ENCODE results near the gene PRM1. TPM values are rescaled to one million over a fixed set of nuclear protein-coding genes. Genes with fewer than 3 reads are reported as not detected.

The PRM1 gene
- total RNA-seq, 1 experiment from 2014 or later: not detected

GRCh38 chr16:11264155-11264832 lies 16.8 kb downstream of the PRM1 start:
- H3K36me3 ChIP-seq (ENCODE audit: low read depth): no peaks in the 10 kb centered on the region
- H3K9me3 ChIP-seq (ENCODE audit: insufficient read depth, low read depth): no peaks in the 10 kb centered on the region
- no peaks in the 10 kb centered on the region; the same call in 1 of the 2 replicates for H3F3A ChIP-seq (ENCODE audit: insufficient read depth, low read depth)
- no TSS peak for BruUV-seq (replicated peaks)
- no peak overlapping the region for H2AFZ ChIP-seq
- no peak overlapping the region for H3K4me2 ChIP-seq
- no peaks in the 10 kb centered on the region for H4K20me1 ChIP-seq (ENCODE audit: insufficient read depth)
- H3K27me3 ChIP-seq (ENCODE audit: insufficient read depth, low read depth): no peaks in the 10 kb centered on the region
- POLR2A ChIA-PET (ENCODE audit: unreplicated experiment): no interaction called here
- H3K79me2 ChIP-seq (ENCODE audit: low read depth): no peaks in the 10 kb centered on the region
- intact Hi-C loops (cut with micrococcal nuclease; ENCODE audit: unreplicated experiment): no loop called here
- no peaks in the 10 kb centered on the region for H3K9me2 ChIP-seq (ENCODE audit: insufficient read depth)
- CTCF ChIA-PET: no interaction called here
- no peak overlapping the region for H3K4me3 ChIP-seq
- DNase-seq: no peak
- H3K27ac ChIP-seq: no peak overlapping the region
- no peaks in the 10 kb centered on the region for H3K4me1 ChIP-seq (replicated peaks; ENCODE audit: insufficient read depth)
- TF ChIP-seq, protein P1, sequence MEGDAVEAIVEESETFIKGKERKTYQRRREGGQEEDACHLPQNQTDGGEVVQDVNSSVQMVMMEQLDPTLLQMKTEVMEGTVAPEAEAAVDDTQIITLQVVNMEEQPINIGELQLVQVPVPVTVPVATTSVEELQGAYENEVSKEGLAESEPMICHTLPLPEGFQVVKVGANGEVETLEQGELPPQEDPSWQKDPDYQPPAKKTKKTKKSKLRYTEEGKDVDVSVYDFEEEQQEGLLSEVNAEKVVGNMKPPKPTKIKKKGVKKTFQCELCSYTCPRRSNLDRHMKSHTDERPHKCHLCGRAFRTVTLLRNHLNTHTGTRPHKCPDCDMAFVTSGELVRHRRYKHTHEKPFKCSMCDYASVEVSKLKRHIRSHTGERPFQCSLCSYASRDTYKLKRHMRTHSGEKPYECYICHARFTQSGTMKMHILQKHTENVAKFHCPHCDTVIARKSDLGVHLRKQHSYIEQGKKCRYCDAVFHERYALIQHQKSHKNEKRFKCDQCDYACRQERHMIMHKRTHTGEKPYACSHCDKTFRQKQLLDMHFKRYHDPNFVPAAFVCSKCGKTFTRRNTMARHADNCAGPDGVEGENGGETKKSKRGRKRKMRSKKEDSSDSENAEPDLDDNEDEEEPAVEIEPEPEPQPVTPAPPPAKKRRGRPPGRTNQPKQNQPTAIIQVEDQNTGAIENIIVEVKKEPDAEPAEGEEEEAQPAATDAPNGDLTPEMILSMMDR (conservative IDR thresholded peaks at IDR 0.05): no peak
- no peak for TF ChIP-seq EZH2 (IDR thresholded peaks at IDR 0.05; ENCODE audit: low read depth)

DNA sequence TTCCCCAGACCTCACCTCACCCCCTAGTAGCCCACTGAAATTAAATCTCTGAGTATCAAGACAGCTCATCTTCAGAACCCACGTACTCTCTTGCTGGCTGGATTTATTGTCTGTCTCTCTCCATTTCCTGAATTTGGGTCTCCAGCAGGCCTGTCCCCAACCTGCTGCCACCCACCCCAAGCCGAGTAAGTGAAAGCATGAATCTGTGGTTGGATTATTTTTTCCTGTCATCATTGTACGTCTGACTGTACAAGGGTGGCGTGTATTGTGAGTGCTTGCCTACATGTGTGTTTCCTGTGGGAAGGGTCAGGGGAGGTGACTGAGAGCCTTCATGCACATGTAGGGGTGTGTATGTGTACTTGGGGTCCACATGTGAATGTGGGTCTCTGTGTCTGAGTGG lies 17.4 kb downstream of the PRM1 start:
- no peak for DNase-seq
- Histone ChIP-seq H3K9me2 (ENCODE audit: insufficient read depth) (no peaks in the 10 kb centered on the region), H3K4me2 (no peak overlapping the region), H3K9me3 (ENCODE audit: insufficient read depth, low read depth) (no peaks in the 10 kb centered on the region), H3F3A (ENCODE audit: insufficient read depth, low read depth) (no peaks in the 10 kb centered on the region; the same call in 1 of the 2 replicates), H2AFZ (no peak overlapping the region), H3K4me3 (no peak overlapping the region), H4K20me1 (ENCODE audit: insufficient read depth) (no peaks in the 10 kb centered on the region), H3K27ac (no peak overlapping the region), H3K36me3 (ENCODE audit: low read depth) (no peaks in the 10 kb centered on the region), H3K79me2 (ENCODE audit: low read depth) (no peaks in the 10 kb centered on the region), H3K27me3 (ENCODE audit: insufficient read depth, low read depth) (no peaks in the 10 kb centered on the region), H3K4me1 (replicated peaks; ENCODE audit: insufficient read depth) (no peaks in the 10 kb centered on the region)
- TF ChIP-seq, protein P1 (conservative IDR thresholded peaks at IDR 0.05): no peak
- TF ChIP-seq EZH2 (IDR thresholded peaks at IDR 0.05; ENCODE audit: low read depth): no peak
- BruUV-seq (replicated peaks): no TSS peak
- ChIA-PET POLR2A (ENCODE audit: unreplicated experiment) (interaction anchor here (0.6 kb wide), 1 partner anchor 20 kb away, joined by 5 read pairs; no protein-coding TSS in a partner anchor), CTCF (no interaction called here)
- intact Hi-C loops (cut with micrococcal nuclease; ENCODE audit: unreplicated experiment): no loop called here

- no TSS peak for BruUV-seq (replicated peaks)
- H3K4me1 ChIP-seq (replicated peaks; ENCODE audit: insufficient read depth): no peaks in the 10 kb centered on the region
- H2AFZ ChIP-seq: no peak overlapping the region
- intact Hi-C loops (cut with micrococcal nuclease; ENCODE audit: unreplicated experiment): no loop called here
- no peaks in the 10 kb centered on the region for H3K9me2 ChIP-seq (ENCODE audit: insufficient read depth)
- no peaks in the 10 kb centered on the region for H4K20me1 ChIP-seq (ENCODE audit: insufficient read depth)
- H3K4me2 ChIP-seq: no peak overlapping the region
- TF ChIP-seq, protein P1 (conservative IDR thresholded peaks at IDR 0.05): no peak
- no peak for TF ChIP-seq EZH2 (IDR thresholded peaks at IDR 0.05; ENCODE audit: low read depth)
- no peak overlapping the region for H3K4me3 ChIP-seq
- no peak overlapping the region for H3K27ac ChIP-seq
- no peaks in the 10 kb centered on the region for H3K36me3 ChIP-seq (ENCODE audit: low read depth)
- CTCF ChIA-PET: no interaction called here
- no peaks in the 10 kb centered on the region for H3K79me2 ChIP-seq (ENCODE audit: low read depth)
- no peaks in the 10 kb centered on the region for H3K9me3 ChIP-seq (ENCODE audit: insufficient read depth, low read depth)
- no peak for DNase-seq
- POLR2A ChIA-PET (ENCODE audit: unreplicated experiment): interaction anchor here (0.6 kb wide), 1 partner anchor 21 kb away, joined by 5 read pairs; no protein-coding TSS in a partner anchor
- no peaks in the 10 kb centered on the region for H3K27me3 ChIP-seq (ENCODE audit: insufficient read depth, low read depth)
- H3F3A ChIP-seq (ENCODE audit: insufficient read depth, low read depth): no peaks in the 10 kb centered on the region; the same call in 1 of the 2 replicates
These were observed 18.2 kb downstream of the PRM1 start for GRCh38 chr16:11262915-11263314.

All from PC-9 (cell line).